ENCODE measurements around the gene UPF3A.
A peak's percentile ranks its signal among the peaks of the same experiment; 100 is the strongest.
"Not testable (repeated sequence)": the region's sequence is repeated elsewhere in the genome, so short reads cannot be mapped to it uniquely, and the experiment has no call there.

Gene UPF3A

DNA sequence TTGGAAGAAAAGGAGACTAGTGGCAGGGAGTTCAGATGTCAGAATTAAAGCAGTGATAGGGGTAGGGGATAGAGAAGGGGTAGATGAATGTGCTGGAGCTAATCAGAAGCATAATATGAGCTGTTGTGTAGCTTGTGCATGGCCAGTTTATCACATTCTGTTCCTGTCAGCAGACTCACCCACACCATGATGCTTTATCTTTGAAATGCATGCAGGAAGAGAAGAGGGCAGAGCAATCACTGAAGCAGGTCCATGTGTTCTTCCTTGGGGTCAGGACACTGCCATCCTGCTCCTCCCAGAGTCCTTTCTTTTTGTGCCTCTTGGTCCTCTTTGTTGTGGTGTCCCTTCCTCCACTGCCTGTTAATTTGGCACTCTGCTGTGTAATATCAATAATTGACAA is 38.7 kb downstream of the UPF3A start:
- DNase-seq (ENCODE audit: low spot score in 2 of 2), result no peak
- in situ Hi-C loops (cut with MboI; ENCODE audit: low sequenced_read_pairs), result no loop called here
- Histone ChIP-seq H3K9me3 (no peaks in the 10 kb centered on the region), H3K4me3 (no peak overlapping the region), H3K27me3 (ENCODE audit: low read depth) (no peaks in the 10 kb centered on the region), H3K4me1 (peaks cover 3% of the 10 kb centered on the region), H3K36me3 (replicated peaks) (peaks cover 51% of the 10 kb centered on the region)

DNA sequence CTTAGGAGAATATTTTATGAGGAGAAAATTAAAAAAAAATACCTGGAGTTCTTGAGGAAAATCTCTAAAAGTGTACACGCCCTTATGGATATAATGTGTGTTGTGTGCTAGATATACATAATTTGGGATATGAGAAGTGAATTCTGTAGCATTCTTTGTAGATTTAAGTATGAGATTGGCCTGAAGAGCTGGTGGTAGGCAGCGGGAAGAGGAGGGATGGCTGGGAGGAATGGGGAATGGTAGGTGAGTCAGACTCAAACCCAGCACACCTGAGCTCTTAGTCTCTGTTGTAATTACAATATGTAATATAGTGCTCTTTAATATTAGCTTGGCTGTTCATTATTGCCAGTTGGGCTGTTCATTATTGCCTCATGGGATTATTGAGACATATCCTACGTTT is 39.9 kb downstream of the UPF3A start:
- no peaks in the 10 kb centered on the region for H3K4me1 ChIP-seq
- no peak for DNase-seq (ENCODE audit: low spot score in 2 of 2)
- no peaks in the 10 kb centered on the region for H3K27me3 ChIP-seq (ENCODE audit: low read depth)
- H3K36me3 ChIP-seq (replicated peaks), result peaks cover 61% of the 10 kb centered on the region
- in situ Hi-C loops (cut with MboI; ENCODE audit: low sequenced_read_pairs), result no loop called here
- no peaks in the 10 kb centered on the region for H3K9me3 ChIP-seq
- no peak overlapping the region for H3K4me3 ChIP-seq

DNA sequence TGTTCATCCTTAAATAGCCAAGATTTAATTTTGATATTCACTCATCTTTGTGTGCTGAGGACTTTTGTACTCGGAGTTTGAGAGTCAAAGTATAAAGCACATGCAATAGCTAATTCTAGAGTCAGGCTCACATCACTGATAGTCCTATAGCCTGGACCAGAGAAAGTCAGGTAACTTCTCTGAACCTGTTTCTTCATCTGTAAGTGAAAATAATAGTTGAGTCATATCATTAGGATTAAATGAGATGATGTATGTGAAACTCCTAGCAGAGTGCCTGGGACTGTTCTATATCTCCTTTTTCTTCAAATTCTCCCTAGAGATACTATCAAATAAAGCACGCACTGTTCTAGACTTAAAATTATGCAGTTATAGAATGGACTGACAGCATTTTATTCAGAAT is 41.9 kb downstream of the UPF3A start:
- Histone ChIP-seq H3K36me3 (replicated peaks) (peaks cover 58% of the 10 kb centered on the region), H3K4me1 (no peaks in the 10 kb centered on the region), H3K27me3 (ENCODE audit: low read depth) (no peaks in the 10 kb centered on the region), H3K9me3 (no peaks in the 10 kb centered on the region), H3K4me3 (no peak overlapping the region)
- DNase-seq (ENCODE audit: low spot score in 2 of 2), result no peak
- in situ Hi-C loops (cut with MboI; ENCODE audit: low sequenced_read_pairs), result no loop called here

GRCh38 chr13:114324334-114324733 is 42.9 kb downstream of the UPF3A start:
- H3K4me3 ChIP-seq, result no peak overlapping the region
- no peak for DNase-seq (ENCODE audit: low spot score in 2 of 2)
- peaks cover 58% of the 10 kb centered on the region for H3K36me3 ChIP-seq (replicated peaks)
- H3K27me3 ChIP-seq (ENCODE audit: low read depth), result no peaks in the 10 kb centered on the region
- no peaks in the 10 kb centered on the region for H3K4me1 ChIP-seq
- in situ Hi-C loops (cut with MboI; ENCODE audit: low sequenced_read_pairs), result no loop called here
- no peaks in the 10 kb centered on the region for H3K9me3 ChIP-seq

DNA sequence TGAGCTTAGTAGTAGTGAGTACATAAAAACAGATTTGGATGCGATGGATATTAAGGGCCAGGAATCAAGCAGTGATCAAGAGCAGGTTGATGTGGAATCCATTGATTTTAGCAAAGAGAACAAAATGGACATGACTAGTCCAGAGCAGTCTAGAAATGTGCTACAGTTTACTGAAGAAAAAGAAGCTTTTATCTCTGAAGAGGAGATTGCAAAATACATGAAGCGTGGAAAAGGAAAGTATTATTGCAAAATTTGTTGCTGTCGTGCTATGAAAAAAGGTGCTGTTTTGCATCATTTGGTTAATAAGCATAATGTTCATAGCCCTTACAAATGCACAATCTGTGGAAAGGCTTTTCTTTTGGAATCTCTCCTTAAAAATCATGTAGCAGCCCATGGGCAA is 44.3 kb downstream of the UPF3A start:
- DNase-seq (ENCODE audit: low spot score in 2 of 2), result no peak
- no peaks in the 10 kb centered on the region for H3K4me1 ChIP-seq
- in situ Hi-C loops (cut with MboI; ENCODE audit: low sequenced_read_pairs), result no loop called here

DNA sequence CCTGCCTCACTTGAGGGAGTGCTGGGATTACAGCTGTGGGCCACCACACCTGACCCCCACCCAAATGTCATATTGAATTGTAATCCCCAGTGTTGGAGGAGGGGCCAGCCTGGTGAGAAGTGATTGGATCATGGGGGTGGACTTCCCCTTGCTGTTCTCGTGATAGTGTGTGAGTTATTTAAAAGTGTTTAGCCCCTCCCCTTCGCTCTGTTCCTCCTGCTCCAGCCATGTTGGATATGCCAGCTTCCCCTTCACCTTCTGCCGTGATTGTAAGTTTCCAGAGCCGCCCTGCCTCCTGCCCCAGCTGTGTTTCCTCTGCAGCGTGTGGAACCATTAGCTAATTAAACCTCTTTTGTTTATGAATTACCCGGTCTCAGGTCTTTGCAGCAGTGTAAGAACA is 46.6 kb downstream of the UPF3A start:
- in situ Hi-C loops (cut with MboI; ENCODE audit: low sequenced_read_pairs), result no loop called here
- peaks cover 34% of the 10 kb centered on the region for H3K36me3 ChIP-seq (replicated peaks)
- no peak for DNase-seq (ENCODE audit: low spot score in 2 of 2)
- no peaks in the 10 kb centered on the region for H3K4me1 ChIP-seq
- no peaks in the 10 kb centered on the region for H3K9me3 ChIP-seq
- no peak overlapping the region for H3K4me3 ChIP-seq
- H3K27me3 ChIP-seq (ENCODE audit: low read depth), result no peaks in the 10 kb centered on the region

More for the DNA sequence above, 44.3 kb downstream of the UPF3A start:
- Histone ChIP-seq H3K9me3 (no peaks in the 10 kb centered on the region), H3K4me3 (no peak overlapping the region), H3K27me3 (ENCODE audit: low read depth) (no peaks in the 10 kb centered on the region), H3K36me3 (replicated peaks) (peaks cover 53% of the 10 kb centered on the region)

DNA sequence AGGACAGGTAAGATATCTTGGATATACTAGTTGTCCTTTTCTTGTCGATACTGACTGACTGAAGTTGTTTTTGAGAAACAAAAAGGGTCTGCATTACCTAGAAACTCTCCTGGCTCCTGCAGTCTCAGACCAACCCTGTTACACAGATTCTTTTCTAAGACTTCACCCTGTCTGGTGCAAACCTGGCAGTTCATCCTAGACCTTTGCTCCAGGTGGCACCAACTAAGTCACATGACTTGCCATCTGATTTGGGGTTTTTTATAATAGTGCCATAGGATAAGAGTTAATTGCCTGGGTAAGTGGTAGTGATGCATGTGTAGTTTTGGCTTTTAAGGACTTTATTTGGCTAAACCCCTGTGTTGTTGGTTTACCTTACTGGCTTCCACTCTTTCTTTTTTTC is 47.2 kb downstream of the UPF3A start:
- Histone ChIP-seq H3K36me3 (replicated peaks) (peaks cover 29% of the 10 kb centered on the region), H3K9me3 (no peaks in the 10 kb centered on the region), H3K27me3 (ENCODE audit: low read depth) (no peaks in the 10 kb centered on the region), H3K4me1 (no peaks in the 10 kb centered on the region), H3K4me3 (no peak overlapping the region)
- no peak for DNase-seq (ENCODE audit: low spot score in 2 of 2)
- in situ Hi-C loops (cut with MboI; ENCODE audit: low sequenced_read_pairs), result no loop called here

GRCh38 chr13:114330086-114330485 is 48.7 kb downstream of the UPF3A start:
- no peak for DNase-seq (ENCODE audit: low spot score in 2 of 2)
- Histone ChIP-seq H3K27me3 (ENCODE audit: low read depth) (no peaks in the 10 kb centered on the region), H3K36me3 (replicated peaks) (peaks cover 14% of the 10 kb centered on the region), H3K9me3 (no peaks in the 10 kb centered on the region), H3K4me1 (no peaks in the 10 kb centered on the region), H3K4me3 (no peak overlapping the region)
- in situ Hi-C loops (cut with MboI; ENCODE audit: low sequenced_read_pairs), result no loop called here

DNA sequence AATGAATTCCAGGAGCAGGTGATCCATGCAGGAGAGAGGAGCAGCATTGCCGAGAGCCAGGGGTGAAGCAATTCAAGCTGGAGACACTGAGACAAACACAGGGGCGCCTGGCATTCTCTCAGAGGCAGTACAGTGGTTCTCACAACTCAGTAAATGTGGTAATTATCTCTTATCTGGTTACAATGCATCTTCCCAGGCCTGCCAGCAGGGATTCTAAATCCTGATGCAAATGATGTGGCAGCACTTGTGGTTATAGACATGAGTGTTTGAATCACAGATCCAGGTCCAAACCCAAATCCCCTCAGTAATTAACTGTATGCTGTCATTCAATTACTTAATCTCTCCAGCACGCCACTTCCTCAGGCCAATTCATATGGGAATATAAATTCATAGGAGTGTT is 52.5 kb downstream of the UPF3A start:
- in situ Hi-C loops (cut with MboI; ENCODE audit: low sequenced_read_pairs); H3K27me3 ChIP-seq (ENCODE audit: low read depth); H3K9me3 ChIP-seq; H3K4me3 ChIP-seq; DNase-seq (ENCODE audit: low spot score in 2 of 2); H3K4me1 ChIP-seq; H3K36me3 ChIP-seq (replicated peaks): not testable (repeated sequence)

- H3K36me3 ChIP-seq (replicated peaks), result no peaks in the 10 kb centered on the region
- no peaks in the 10 kb centered on the region; the same call in 1 of the 2 replicates for H3K27me3 ChIP-seq (ENCODE audit: low read depth)
- no peak overlapping the region for H3K4me3 ChIP-seq
- in situ Hi-C loops (cut with MboI; ENCODE audit: low sequenced_read_pairs), result no loop called here
- DNase-seq (ENCODE audit: low spot score in 2 of 2), result no peak
- H3K9me3 ChIP-seq, result no peaks in the 10 kb centered on the region
- no peaks in the 10 kb centered on the region for H3K4me1 ChIP-seq
These were observed 53.1 kb downstream of the UPF3A start for GRCh38 chr13:114334305-114335053.

DNA sequence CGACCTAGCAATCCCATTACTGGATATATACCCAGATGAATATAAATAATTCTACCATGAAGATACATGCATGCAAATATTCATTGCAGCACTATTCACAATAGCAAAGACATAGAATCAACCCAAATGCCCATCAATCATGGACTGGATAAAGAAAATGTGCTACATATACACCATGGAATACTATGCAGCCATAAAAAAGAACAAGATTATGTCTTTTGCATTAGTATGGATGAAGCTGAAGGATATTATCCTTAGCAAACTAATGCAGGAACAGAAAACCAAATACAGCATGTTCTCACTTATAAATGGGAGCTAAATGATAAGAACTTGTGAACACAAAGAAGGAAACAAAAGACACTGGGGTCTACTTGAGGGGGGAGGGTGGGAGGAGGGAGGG is 55.1 kb downstream of the UPF3A start:
- in situ Hi-C loops (cut with MboI; ENCODE audit: low sequenced_read_pairs); H3K4me1 ChIP-seq; DNase-seq (ENCODE audit: low spot score in 2 of 2): not testable (repeated sequence)

GRCh38 chr13:114338959-114339358 is 57.6 kb downstream of the UPF3A start:
- no peaks in the 10 kb centered on the region for H3K4me1 ChIP-seq
- no peak overlapping the region for H3K4me3 ChIP-seq
- in situ Hi-C loops (cut with MboI; ENCODE audit: low sequenced_read_pairs), result no loop called here
- no peaks in the 10 kb centered on the region for H3K36me3 ChIP-seq (replicated peaks)
- DNase-seq (ENCODE audit: low spot score in 2 of 2), result no peak
- H3K9me3 ChIP-seq, result no peaks in the 10 kb centered on the region
- H3K27me3 ChIP-seq (ENCODE audit: low read depth), result peaks cover 3% of the 10 kb centered on the region

More for the DNA sequence above, 55.1 kb downstream of the UPF3A start:
- not testable (repeated sequence) for H3K4me3 ChIP-seq; H3K9me3 ChIP-seq; H3K27me3 ChIP-seq (ENCODE audit: low read depth); H3K36me3 ChIP-seq (replicated peaks)

- no peaks in the 10 kb centered on the region for H3K4me1 ChIP-seq
- H3K9me3 ChIP-seq, result no peaks in the 10 kb centered on the region
- in situ Hi-C loops (cut with MboI; ENCODE audit: low sequenced_read_pairs), result no loop called here
- H3K36me3 ChIP-seq (replicated peaks), result no peaks in the 10 kb centered on the region
- H3K27me3 ChIP-seq (ENCODE audit: low read depth), result peaks cover 3% of the 10 kb centered on the region
- H3K4me3 ChIP-seq, result no peak overlapping the region
- peak; percentile 21 to 43 for DNase-seq (ENCODE audit: low spot score in 2 of 2)
These were observed 58.6 kb downstream of the UPF3A start for GRCh38 chr13:114339857-114340534.

- in situ Hi-C loops (cut with MboI; ENCODE audit: low sequenced_read_pairs), result no loop called here
- H3K4me3 ChIP-seq, result no peak overlapping the region
- no peak for DNase-seq (ENCODE audit: low spot score in 2 of 2)
These were observed 59.8 kb downstream of the UPF3A start for GRCh38 chr13:114341003-114341777.

More at GRCh38 chr13:114341003-114341777, 59.8 kb downstream of the UPF3A start:
- Histone ChIP-seq H3K36me3 (replicated peaks) (no peaks in the 10 kb centered on the region), H3K27me3 (ENCODE audit: low read depth) (peaks cover 3% of the 10 kb centered on the region), H3K4me1 (no peaks in the 10 kb centered on the region), H3K9me3 (no peaks in the 10 kb centered on the region)

All from HAP-1 (cell line).